Adrenal gland (tissue), 5 donors: ENCODE results near the gene CPT1A.

Experiments
- CTCF ChIP-seq, 6 experiments: fragments of 450-650 bp in 4 of 6; fragments of 200-600 bp in 2 of 6; sonication (generic) in 1 of 6; IDR thresholded peaks; 1 replicate in 5 of 6; 2 replicates in 1 of 6; pipeline versions ENCODE4 v1.5.1 to v1.8.0; 2016 to 2021; ENCODE audit warnings: antibody characterized with exemption in 6 of 6, mild to moderate bottlenecking in 2 of 6, moderate library complexity in 1 of 6
- POLR2A ChIP-seq, 2 donors: fragments of 450-650 bp; IDR thresholded peaks; one replicate each; pipeline ENCODE4 v1.6.1; 2017; ENCODE audit warnings: antibody characterized with exemption in 2 of 2, mild to moderate bottlenecking in 2 of 2, moderate library complexity in 1 of 2
- donor health status: DM: no; HTN: no; CAD: no.

DNA sequence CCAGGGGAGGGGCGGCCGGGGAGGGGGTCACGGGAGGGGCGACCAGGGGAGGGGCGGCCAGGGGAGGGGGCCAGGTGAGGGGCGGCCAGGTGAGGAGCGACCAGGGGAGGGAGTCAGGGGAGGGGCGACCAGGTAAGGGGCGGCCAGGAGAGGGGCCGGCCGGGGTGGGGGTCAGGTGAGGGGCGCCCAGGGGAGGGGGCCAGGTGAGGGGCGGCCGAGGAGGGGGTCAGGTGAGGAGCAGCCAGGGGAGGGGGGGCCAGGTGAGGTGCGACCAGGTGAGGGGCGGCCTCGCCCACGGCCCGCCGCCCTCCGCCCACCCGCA lies 90.8 kb downstream of the CPT1A start:
- TF ChIP-seq CTCF (IDR thresholded peaks at IDR 0.05): no peak
- no peak for TF ChIP-seq POLR2A (IDR thresholded peaks at IDR 0.05)
